Measurements from ENCODE around the gene ZNF335. TPM values are rescaled to one million over a fixed set of nuclear protein-coding genes. Genes with fewer than 3 reads are reported as not detected.
"Not testable (repeated sequence)": the region's sequence is repeated elsewhere in the genome, so short reads cannot be mapped to it uniquely, and the experiment has no call there.

The ZNF335 gene
- polyA plus RNA-seq, 1 donor = 12.0 TPM

DNA sequence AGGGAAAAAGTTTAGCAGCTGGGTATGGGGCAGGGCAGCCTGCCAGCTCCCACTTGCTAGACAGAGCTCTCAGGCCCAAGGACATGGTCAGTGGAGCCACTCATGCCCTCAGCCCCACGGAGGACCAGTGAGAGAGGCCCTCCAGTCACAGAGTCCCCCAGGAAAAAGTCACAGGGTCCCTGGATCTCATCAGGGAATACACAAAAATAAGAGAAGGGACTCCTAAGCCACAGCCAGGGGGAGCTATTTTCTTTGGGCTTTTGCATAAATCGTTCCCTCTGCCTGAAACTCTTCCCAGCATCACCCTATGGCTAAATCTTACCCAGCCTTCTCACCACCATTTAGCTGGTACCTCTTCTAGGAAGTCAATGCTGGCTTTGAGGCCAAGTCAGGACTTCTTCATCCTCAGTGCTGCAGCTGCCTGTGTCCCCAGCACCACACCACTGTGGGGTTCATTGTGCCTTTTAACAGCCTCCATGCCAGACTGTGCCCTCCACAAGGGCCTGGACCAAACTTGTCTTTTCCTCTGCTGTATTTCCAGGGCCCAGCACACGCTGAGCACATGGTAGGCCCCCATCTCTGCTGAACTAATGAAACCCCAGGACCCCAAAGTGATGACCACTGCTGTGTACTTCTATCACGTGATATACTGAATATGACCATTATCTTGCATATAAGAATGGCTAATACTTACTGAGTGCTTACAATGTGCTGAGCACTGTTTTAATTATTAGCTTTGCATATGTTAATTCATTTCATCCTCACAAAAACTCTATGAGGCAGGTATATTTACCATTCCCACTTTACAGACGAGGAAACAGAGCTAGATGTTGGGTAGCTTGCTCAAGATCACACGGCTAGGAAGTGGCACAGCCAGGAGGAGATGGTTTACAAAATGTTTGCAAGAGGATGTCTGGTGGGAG lies 2.0 kb downstream of the ZNF335 start:
- no peak for DNase-seq

DNA sequence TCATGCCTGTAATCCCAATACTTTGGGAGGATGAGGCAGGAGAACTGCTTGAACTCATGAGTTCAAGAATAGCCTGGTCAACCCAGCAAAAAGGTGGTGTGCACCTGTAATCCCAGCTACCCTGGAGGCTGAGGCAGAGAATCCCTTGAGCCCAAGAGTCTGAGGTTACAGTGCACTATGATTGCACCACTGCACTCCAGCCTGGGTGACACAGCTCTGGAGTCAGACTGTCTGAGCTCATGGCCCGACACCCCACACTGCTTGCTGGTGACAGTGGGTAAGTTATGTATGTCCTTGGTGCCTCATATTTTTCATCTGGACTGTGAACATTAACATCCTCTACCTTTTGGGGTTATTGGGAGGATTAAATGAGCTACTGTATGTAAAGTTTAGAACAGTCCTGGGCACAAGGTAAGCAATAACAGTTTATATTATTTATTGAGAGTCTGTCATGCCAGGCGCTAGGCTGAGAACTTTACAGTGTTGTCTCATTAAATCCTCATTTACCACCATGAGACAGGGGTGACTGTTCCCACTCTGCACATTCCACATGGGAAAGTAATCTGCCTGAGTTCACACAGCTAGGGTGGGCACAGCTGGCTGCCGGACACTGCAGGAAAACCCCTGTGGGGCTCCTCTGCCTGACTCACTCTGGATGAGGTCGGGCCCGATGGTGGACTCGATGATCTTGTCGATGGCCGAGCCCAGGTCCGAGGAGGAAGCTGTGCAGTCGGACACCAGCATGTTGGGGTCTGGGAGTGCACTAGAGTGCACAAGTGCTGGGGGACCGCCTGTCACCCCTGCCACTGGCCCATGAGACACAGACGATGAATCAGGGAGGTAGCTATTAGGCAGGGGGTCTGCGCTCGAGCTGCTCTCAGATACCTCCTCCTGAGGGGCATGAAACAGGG lies 2.9 kb downstream of the ZNF335 start:
- no peak for DNase-seq

- DNase-seq = no peak
Measured at GRCh38 chr20:45968081-45968671, 3.8 kb downstream of the ZNF335 start.

DNA sequence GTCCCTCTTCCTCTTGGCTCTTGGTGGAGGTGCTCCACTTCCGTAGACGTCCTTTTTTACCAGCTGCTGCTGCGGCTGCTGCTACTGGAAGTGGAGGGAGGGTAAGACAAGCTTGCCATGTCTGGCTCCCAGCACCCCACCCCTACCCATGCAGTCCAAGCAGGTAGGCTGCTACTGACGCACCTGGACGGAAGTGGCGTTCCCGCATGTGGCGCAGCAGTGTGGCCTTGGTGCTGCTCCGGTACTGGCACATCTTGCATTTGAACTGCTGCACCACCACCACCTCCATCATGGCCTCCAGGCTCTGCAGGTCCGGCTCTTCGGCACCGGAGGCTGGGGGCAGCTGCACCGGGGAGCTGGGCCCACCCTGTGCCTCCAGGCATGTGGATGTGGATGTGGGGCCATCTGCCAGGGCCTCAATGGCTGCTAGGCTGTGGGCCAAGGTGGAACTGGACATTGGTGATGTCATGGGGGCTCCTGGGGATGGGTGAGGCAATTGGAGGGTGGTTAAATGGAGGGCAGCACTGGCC lies 4.4 kb downstream of the ZNF335 start:
- DNase-seq = no peak

GRCh38 chr20:45965169-45966002 lies 6.6 kb downstream of the ZNF335 start:
- DNase-seq = no peak

GRCh38 chr20:45964006-45964400 lies 8.0 kb downstream of the ZNF335 start:
- no peak for DNase-seq

GRCh38 chr20:45963059-45964005 lies 8.7 kb downstream of the ZNF335 start:
- no peak for DNase-seq

GRCh38 chr20:45962031-45962755 lies 9.8 kb downstream of the ZNF335 start:
- DNase-seq = no peak

- no peak for DNase-seq
Measured at GRCh38 chr20:45959956-45960630, 11.9 kb downstream of the ZNF335 start.

- no peak for DNase-seq
Measured at GRCh38 chr20:45959126-45959525, 12.9 kb downstream of the ZNF335 start.

DNA sequence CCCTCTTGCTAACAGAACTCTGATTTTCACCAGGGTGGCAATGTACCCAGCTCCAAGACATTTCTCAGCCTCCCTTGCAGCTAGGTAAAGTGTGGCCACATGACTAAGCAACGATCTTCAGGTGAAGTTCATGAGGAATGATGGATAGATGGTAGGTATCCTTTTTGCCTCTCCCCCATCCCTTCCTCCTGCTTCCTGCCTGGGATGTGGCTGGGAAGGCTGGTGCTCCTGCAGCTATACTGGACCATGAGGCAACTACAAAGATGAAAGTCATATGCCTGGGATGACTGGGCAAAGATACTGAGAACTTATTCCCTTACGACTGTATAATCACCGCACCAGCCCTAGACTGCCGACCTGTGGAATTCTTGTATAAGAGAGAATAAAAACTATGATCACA lies 13.4 kb downstream of the ZNF335 start:
- no peak for DNase-seq

DNA sequence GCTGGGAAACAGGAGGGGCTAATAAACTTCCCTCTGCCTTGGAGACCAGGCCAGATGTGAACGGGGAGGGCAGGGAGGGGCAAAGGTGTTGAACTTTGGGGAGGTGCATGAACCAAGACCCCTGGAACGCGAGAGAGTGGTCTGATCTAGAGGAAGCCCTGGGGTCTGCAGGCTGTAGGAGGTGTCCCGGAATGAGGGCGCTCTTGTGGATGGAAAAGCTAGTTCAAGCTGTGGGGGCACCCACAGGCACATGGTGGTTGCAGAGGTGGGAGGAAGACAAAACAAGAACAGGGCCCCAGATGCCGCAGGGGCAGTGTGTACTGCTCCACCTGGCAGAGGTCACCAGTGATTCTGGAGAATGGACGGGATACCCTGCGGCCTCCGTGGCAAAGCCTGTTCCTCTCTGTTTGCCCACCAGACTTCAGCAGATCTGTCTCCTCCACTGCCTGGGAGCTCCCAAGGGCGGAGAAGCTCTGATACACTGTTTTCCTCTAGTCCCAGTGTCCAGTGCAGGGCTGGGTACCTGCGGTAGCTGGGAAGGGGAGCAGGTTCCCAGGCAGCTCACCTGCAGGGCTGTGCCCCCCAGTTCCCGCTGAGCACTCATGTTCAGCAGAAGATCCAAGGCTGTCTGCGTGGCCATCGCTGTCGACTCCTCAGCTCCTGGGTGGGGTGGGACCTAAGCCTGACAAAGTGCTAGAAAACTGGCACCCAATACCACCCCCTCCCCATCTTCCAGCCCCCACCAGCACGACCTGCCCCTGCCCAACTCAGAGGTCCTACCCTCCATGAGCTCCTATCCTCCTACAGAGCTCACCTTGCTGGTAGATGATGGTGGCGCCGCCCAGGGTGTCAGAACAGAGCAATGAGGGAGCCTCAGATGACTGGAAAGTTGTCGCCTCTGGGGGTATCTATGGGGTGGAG lies 14.7 kb downstream of the ZNF335 start:
- no peak for DNase-seq

DNA sequence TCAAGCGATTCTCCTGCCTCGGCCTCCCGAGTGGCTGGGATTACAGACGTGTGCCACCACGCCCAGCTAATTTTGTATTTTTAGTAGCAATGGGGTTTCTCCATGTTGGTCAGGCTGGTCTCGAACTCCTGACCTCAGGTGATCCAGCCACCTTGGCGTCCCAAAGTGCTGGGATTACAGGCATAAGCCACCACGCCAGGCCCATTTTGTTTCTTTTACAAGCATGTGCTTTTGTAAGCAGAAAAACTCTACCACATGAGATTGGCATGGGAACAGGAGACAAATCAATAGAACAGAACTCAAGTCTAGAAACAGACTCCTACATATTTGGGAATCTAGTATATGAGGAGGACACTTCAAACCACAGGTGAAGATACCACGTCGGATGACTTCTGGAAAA lies 15.7 kb downstream of the ZNF335 start:
- not testable (repeated sequence) for DNase-seq

DNA sequence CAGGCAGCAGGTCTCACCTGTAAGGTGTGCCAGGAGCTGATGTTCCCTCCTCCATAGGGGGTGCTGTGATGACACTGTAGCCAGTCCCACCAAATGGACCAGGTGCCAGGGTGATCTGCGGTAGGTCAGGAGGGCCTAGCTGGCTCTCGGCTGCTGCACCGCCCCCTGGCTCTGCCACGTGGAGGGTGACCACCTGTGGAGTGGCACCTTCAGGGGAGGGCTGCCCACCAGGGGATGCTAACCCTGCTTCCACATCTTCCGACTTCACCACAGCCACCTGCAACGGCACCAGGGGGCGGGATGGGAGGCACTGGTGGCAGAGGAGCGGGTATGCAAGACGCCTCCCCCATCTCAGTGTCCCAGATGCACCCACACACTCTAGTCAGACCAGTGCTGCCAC lies 18.3 kb downstream of the ZNF335 start:
- DNase-seq = no peak

DNA sequence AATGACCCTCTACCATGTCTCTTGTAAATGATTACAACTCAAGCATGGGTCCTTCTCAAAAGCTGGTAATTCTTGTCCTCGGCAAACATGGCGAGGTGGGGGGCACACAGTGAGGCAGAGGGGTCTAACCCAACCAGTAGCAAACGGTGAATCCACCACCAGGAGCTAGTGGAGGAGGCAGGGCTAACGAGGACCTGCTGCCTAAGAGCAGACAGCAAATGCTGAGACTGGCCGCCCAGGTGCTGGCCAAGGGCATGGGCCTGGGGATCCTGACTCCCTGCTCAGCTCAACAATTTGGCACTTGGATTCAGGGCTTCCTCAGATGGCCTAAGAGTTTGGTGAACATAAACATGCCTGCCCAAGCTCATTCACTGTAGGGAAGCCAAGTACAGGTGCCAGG lies 19.1 kb downstream of the ZNF335 start:
- no peak for DNase-seq

- no peak for DNase-seq
Measured at GRCh38 chr20:45951925-45952834, 19.8 kb downstream of the ZNF335 start.

- no peak for DNase-seq
Measured at GRCh38 chr20:45950330-45950646, 21.7 kb downstream of the ZNF335 start.

All from hindlimb muscle (tissue), 1 donor.